Skin epidermis (tissue), 12 donors: ENCODE results near the gene TBX10.

ENCODE experiments used
- H3K27ac ChIP-seq, 21 experiments: fragments of 200-600 bp; sonication (generic) in 11 of 21; one replicate each; pipeline ENCODE4 v1.5.0; 2020; ENCODE audit warnings: mild to moderate bottlenecking in 3 of 21, inconsistent platforms in 2 of 21, moderate library complexity in 2 of 21
- H3K4me3 ChIP-seq, 7 experiments: fragments of 200-600 bp; sonication (generic) in 2 of 7; one replicate each; pipeline ENCODE4 v1.5.0; 2020; ENCODE audit warnings: inconsistent platforms in 2 of 7, mild to moderate bottlenecking in 2 of 7, moderate library complexity in 1 of 7

Gene TBX10

GRCh38 chr11:67585911-67586310 is 53.7 kb downstream of the TBX10 start:
- Histone ChIP-seq H3K27ac (peak overlapping the region in 5 of 21 experiments; percentile 14 to 99 (median 95)), H3K4me3 (no peak overlapping the region)

DNA sequence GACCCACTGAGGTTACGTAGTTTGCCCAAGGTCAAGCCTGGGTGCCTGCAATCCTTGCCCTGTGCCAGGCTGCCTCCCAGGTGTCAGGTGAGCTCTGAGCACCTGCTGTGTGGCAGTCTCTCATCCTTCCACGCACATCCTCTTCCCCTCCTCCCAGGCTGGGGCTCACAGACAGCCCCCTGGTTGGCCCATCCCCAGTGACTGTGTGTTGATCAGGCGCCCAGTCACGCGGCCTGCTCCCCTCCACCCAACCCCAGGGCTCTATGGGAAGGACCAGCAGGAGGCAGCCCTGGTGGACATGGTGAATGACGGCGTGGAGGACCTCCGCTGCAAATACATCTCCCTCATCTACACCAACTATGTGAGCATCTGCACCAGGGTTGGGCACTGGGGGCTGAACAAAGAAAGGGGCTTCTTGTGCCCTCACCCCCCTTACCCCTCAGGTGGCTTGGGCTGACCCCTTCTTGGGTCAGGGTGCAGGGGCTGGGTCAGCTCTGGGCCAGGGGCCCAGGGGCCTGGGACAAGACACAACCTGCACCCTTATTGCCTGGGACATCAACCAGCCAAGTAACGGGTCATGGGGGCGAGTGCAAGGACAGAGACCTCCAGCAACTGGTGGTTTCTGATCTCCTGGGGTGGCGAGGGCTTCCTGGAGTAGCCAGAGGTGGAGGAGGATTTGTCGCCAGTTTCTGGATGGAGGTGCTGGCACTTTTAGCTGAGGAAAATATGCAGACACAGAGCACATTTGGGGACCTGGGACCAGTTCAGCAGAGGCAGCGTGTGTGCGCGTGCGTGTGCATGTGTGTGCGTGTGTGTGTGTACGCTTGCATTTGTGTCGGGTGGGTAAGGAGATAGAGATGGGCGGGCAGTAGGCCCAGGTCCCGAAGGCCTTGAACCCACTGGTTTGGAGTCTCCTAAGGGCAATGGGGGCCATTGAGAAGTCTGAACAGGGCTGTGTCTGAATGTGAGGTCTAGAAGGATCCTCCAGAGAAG is 54.4 kb downstream of the TBX10 start:
- peak overlapping the region; percentile 52 to 79 (median 66) for H3K4me3 ChIP-seq
- H3K27ac ChIP-seq, result peak overlapping the region in 19 of 21 experiments; percentile 6 to 100 (median 97)

GRCh38 chr11:67584205-67584880 is 55.2 kb downstream of the TBX10 start:
- peak overlapping the region; percentile 86 to 100 (median 97) for H3K27ac ChIP-seq
- peak overlapping the region; percentile 52 to 79 (median 66) for H3K4me3 ChIP-seq

DNA sequence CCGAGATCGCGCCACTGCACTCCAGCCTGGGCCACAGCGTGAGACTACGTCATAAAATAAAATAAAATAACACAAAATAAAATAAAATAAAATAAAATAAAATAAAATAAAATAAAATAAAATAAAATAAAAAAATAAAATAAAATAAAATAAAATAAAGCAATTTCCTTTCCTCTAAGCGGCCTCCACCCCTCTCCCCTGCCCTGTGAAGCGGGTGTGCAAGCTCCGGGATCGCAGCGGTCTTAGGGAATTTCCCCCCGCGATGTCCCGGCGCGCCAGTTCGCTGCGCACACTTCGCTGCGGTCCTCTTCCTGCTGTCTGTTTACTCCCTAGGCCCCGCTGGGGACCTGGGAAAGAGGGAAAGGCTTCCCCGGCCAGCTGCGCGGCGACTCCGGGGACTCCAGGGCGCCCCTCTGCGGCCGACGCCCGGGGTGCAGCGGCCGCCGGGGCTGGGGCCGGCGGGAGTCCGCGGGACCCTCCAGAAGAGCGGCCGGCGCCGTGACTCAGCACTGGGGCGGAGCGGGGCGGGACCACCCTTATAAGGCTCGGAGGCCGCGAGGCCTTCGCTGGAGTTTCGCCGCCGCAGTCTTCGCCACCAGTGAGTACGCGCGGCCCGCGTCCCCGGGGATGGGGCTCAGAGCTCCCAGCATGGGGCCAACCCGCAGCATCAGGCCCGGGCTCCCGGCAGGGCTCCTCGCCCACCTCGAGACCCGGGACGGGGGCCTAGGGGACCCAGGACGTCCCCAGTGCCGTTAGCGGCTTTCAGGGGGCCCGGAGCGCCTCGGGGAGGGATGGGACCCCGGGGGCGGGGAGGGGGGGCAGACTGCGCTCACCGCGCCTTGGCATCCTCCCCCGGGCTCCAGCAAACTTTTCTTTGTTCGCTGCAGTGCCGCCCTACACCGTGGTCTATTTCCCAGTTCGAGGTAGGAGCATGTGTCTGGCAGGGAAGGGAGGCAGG is 56.0 kb downstream of the TBX10 start, which contains the start of gene GSTP1:
GSTP1 (plus strand) TSS at position 566 of the 958 bp plus-strand sequence; CDS start at position 598, 32 bp downstream.
- Histone ChIP-seq H3K27ac (peak within 1 kb of the TSS; percentile 86 to 100 (median 97)), H3K4me3 (peak within 1 kb of the TSS; percentile 52 to 79 (median 66))

- Histone ChIP-seq H3K27ac (peak overlapping the region in 7 of 21 experiments; percentile 6 to 100 (median 42)), H3K4me3 (no peak overlapping the region)
These were observed 57.6 kb downstream of the TBX10 start for GRCh38 chr11:67582011-67582410.

GRCh38 chr11:67581469-67581868 is 58.1 kb downstream of the TBX10 start:
- Histone ChIP-seq H3K27ac (peak overlapping the region in 5 of 21 experiments; percentile 17 to 99 (median 49)), H3K4me3 (no peak overlapping the region)
